IMR-90 (cell line): ENCODE results near the gene LARP4B. TPM values are rescaled to one million over a fixed set of nuclear protein-coding genes. Genes with fewer than 3 reads are reported as not detected.

Experiments used
- ATAC-seq: fragments of 200-7000 bp; cut with Tn5 transposase; 2 replicates; pipeline ENCODE4 v1.9.1; 2020; ENCODE audit warnings: low read depth, mild to moderate bottlenecking, moderate library complexity
- BruUV-seq: library from RNA; stranded (reverse); fragments of 400-500 nt; replicated peaks from 2 replicates; lab custom pipeline; 2021; lab: Mats Ljungman, UMichigan
- CTCF ChIA-PET: fragments of 300-600 bp; formaldehyde crosslinking; extraction: SDS; loops from one replicate; lab custom pipeline; 2021; ENCODE audit warnings: antibody characterized with exemption; lab: Yijun Ruan, JAX
- POLR2A ChIA-PET: fragments of 300-600 bp; sonication (Branson Sonifier 250); formaldehyde crosslinking; loops from one replicate; lab custom pipeline; 2022; ENCODE audit warnings: antibody characterized with exemption; ENCODE audit not compliant: unreplicated experiment; lab: Charles Lee
- DNase-seq: peaks from one replicate; pipeline ENCODE4 v3.0.0; 2013
- H2AFZ ChIP-seq: replicated peaks from 2 replicates; pipeline ENCODE3; 2013; ENCODE audit warnings: low read length, mild to moderate bottlenecking; ENCODE audit not compliant: poor library complexity
- H2AK5ac ChIP-seq: 2 replicates; pipeline ENCODE4 v1.6.1; 2013; ENCODE audit warnings: low read depth, low read length, inconsistent platforms
- H2AK9ac ChIP-seq: replicated peaks from 2 replicates; pipeline ENCODE3; 2013; ENCODE audit warnings: mild to moderate bottlenecking, low read depth, low read length, moderate library complexity; ENCODE audit not compliant: poor library complexity
- H2BK120ac ChIP-seq: 2 replicates; pipeline ENCODE4 v1.6.1; 2013; ENCODE audit warnings: low read depth, low read length, inconsistent platforms
- H2BK15ac ChIP-seq: 3 replicates; pipeline ENCODE4 v1.6.1; 2013; ENCODE audit warnings: low read depth, low read length, inconsistent platforms
- H2BK20ac ChIP-seq: 2 replicates; pipeline ENCODE4 v1.6.1; 2013; ENCODE audit warnings: low read depth, mild to moderate bottlenecking, inconsistent platforms, low read length, moderate library complexity
- H2BK5ac ChIP-seq: 2 replicates; pipeline ENCODE4 v1.6.1; 2013; ENCODE audit warnings: mild to moderate bottlenecking, low read depth, low read length, inconsistent platforms; ENCODE audit not compliant: poor library complexity, severe bottlenecking
- H3K14ac ChIP-seq: replicated peaks from 2 replicates; pipeline ENCODE4 v1.6.1; 2013; ENCODE audit warnings: low read depth, low read length, inconsistent platforms
- H3K18ac ChIP-seq: 2 replicates; pipeline ENCODE4 v1.6.1; 2013; ENCODE audit warnings: low read depth, low read length, control low read depth
- H3K23ac ChIP-seq: 2 replicates; pipeline ENCODE4 v1.6.1; 2013; ENCODE audit warnings: low read depth, low read length, inconsistent platforms
- H3K27ac ChIP-seq: 2 replicates; pipeline ENCODE4 v1.5.1; 2013; ENCODE audit warnings: mild to moderate bottlenecking, control low read depth, low read length; ENCODE audit not compliant: insufficient read depth
- H3K27me3 ChIP-seq: 2 replicates; pipeline ENCODE4 v1.6.1; 2013; ENCODE audit warnings: low read length; ENCODE audit not compliant: control insufficient read depth, insufficient read depth
- H3K36me3 ChIP-seq: 2 replicates; pipeline ENCODE4 v1.6.1; 2013; ENCODE audit warnings: low read length, mixed read lengths; ENCODE audit not compliant: control insufficient read depth, insufficient read depth
- H3K4ac ChIP-seq: 2 replicates; pipeline ENCODE4 v1.6.1; 2013; ENCODE audit warnings: low read depth, low read length, inconsistent platforms
- H3K4me1 ChIP-seq: 2 replicates; pipeline ENCODE4 v1.6.1; 2013; ENCODE audit warnings: low read length, mixed read lengths; ENCODE audit not compliant: control insufficient read depth, insufficient read depth
- H3K4me2 ChIP-seq: 2 replicates; pipeline ENCODE4 v1.6.1; 2013; ENCODE audit warnings: low read depth, mild to moderate bottlenecking, control low read depth, low read length, moderate library complexity
- H3K4me3 ChIP-seq: 2 replicates; pipeline ENCODE4 v1.5.1; 2013; ENCODE audit warnings: low read depth, mild to moderate bottlenecking, control low read depth, low read length, moderate library complexity; ENCODE audit not compliant: insufficient read depth
- H3K56ac ChIP-seq: 2 replicates; pipeline ENCODE4 v1.6.1; 2013; ENCODE audit warnings: low read length, inconsistent platforms; ENCODE audit not compliant: insufficient read depth; ENCODE audit errors: extremely low read depth
- H3K79me1 ChIP-seq, 2 experiments: 2 replicates each; pipeline ENCODE4 v1.6.1; 2013; ENCODE audit warnings: low read length in 2 of 2, inconsistent platforms in 1 of 2, low read depth in 1 of 2
- H3K9ac ChIP-seq: 2 replicates; pipeline ENCODE4 v1.6.1; 2013; ENCODE audit warnings: low read depth, low read length, control low read depth
- H3K9me1 ChIP-seq: 2 replicates; pipeline ENCODE4 v1.6.1; 2013; ENCODE audit warnings: low read length, inconsistent platforms; ENCODE audit not compliant: insufficient read depth
- H3K9me3 ChIP-seq: 2 replicates; pipeline ENCODE4 v1.6.1; 2013; ENCODE audit warnings: low read length; ENCODE audit not compliant: control insufficient read depth, insufficient read depth
- H4K20me1 ChIP-seq: 2 replicates; pipeline ENCODE4 v1.6.1; 2013; ENCODE audit warnings: low read length, inconsistent platforms; ENCODE audit not compliant: insufficient read depth
- H4K5ac ChIP-seq: 2 replicates; pipeline ENCODE4 v1.6.1; 2013; ENCODE audit warnings: mild to moderate bottlenecking, low read depth, low read length, control low read depth
- H4K8ac ChIP-seq, 2 experiments: 2 replicates each; pipeline ENCODE4 v1.6.1; 2013; ENCODE audit warnings: low read depth in 2 of 2, low read length in 2 of 2, control low read depth in 1 of 2, inconsistent platforms in 1 of 2
- H4K91ac ChIP-seq: 2 replicates; pipeline ENCODE4 v1.6.1; 2013; ENCODE audit warnings: low read depth, low read length, inconsistent platforms; ENCODE audit not compliant: insufficient read depth
- CTCF ChIP-seq: conservative IDR thresholded peaks from 2 replicates; pipeline ENCODE4 v1.5.1; 2012; ENCODE audit warnings: mild to moderate bottlenecking, low read depth, low read length, improper control_type of control experiment
- ELK1 ChIP-seq: fragments of 150-350 bp; IDR thresholded peaks from 2 replicates; pipeline ENCODE4 v1.6.1; 2016; ENCODE audit warnings: low read depth, mild to moderate bottlenecking, low read length, moderate library complexity, borderline replicate concordance
- MAFK ChIP-seq: IDR thresholded peaks from 2 replicates; pipeline ENCODE4 v1.6.1; 2012; ENCODE audit warnings: low read depth, low read length, improper control_type of control experiment
- MAZ ChIP-seq: IDR thresholded peaks from 2 replicates; pipeline ENCODE4 v1.6.1; 2012; ENCODE audit warnings: low read depth, mild to moderate bottlenecking, low read length, improper control_type of control experiment, moderate library complexity, borderline replicate concordance
- NFE2L2 ChIP-seq: fragments of 150-350 bp; IDR thresholded peaks from 2 replicates; pipeline ENCODE4 v1.6.1; 2016; ENCODE audit warnings: low read depth, mild to moderate bottlenecking, low read length
- RCOR1 ChIP-seq: IDR thresholded peaks from 2 replicates; pipeline ENCODE4 v1.6.1; 2012; ENCODE audit warnings: mild to moderate bottlenecking, low read length, improper control_type of control experiment; ENCODE audit not compliant: insufficient replicate concordance
- USF2 ChIP-seq: fragments of 150-350 bp; IDR thresholded peaks from 2 replicates; pipeline ENCODE4 v1.6.1; 2017; ENCODE audit warnings: mild to moderate bottlenecking, antibody characterized with exemption, low read length, low read depth
- WGBS, 2 experiments: methylation state at CpG; one replicate each; pipeline versions ENCODE4 v1.1.5 to v1.1.7; 2013; ENCODE audit warnings: missing lambda C conversion rate in 2 of 2; ENCODE audit not compliant: insufficient read length in 1 of 2; ENCODE audit errors: extremely low coverage in 2 of 2; 5-methylcytosine and 5-hydroxymethylcytosine counted together
- dilution Hi-C: fragments of 300-500 bp; cut with HindIII; formaldehyde crosslinking; loops from one replicate; pipeline ENCODE4 v1.14.3; 2018; ENCODE audit warnings: low sequenced_read_pairs; ENCODE audit not compliant: unreplicated experiment
- in situ Hi-C: fragments of 300-500 bp; cut with MboI; formaldehyde crosslinking; loops from 3 replicates; pipeline ENCODE4 v1.14.3; 2019; ENCODE audit warnings: low sequenced_read_pairs, inconsistent platforms, mixed read lengths
- intact Hi-C: fragments of 100-400 bp; cut with micrococcal nuclease; formaldehyde crosslinking; loops from 2 replicates; pipeline ENCODE4 v1.10.0; 2022
- polyA plus RNA-seq, 3 experiments: library from polyadenylated mRNA; depleted of rRNA; stranded (reverse); fragments of >200 nt; gene quantifications; 2 replicates each; pipeline ENCODE4 v1.2.3, GENCODE V29; 2012; ENCODE audit warnings: low replicate concordance in 1 of 3
- total RNA-seq: library from RNA; depleted of rRNA; stranded (reverse); fragments of >200 nt; gene quantifications from 2 replicates; pipeline ENCODE4 v1.2.3, GENCODE V29; 2012

Gene LARP4B
- total and polyA plus RNA-seq, 2 of the 4 experiments (the other 2 are of a cell fraction) = 24.3 to 25.5 TPM

GRCh38 chr10:966466-967235, 35.1 kb upstream of the LARP4B start:
- in situ Hi-C loops = no loop called here
- WGBS, 2 experiments = 81% methylated on average over 4 of the region's 20 CpGs; no CpG with 5 or more reads in 1 of the 2 experiments

More at GRCh38 chr10:966466-967235, 35.1 kb upstream of the LARP4B start:
- Histone ChIP-seq H3K36me3 (no peaks in the 10 kb centered on the region), H4K8ac (no peak overlapping the region), H3K9ac (no peak overlapping the region), H3K18ac (no peak overlapping the region), H2BK5ac (no peak overlapping the region), H4K91ac (no peak overlapping the region), H3K4me3 (no peak overlapping the region), H3K9me3 (no peaks in the 10 kb centered on the region), H4K5ac (no peak overlapping the region), H3K27me3 (peaks cover 2% of the 10 kb centered on the region; the same call in 1 of the 2 replicates), H3K4me2 (no peak overlapping the region), H3K56ac (no peak overlapping the region), H2AK9ac (no peak overlapping the region), H3K4me1 (peaks cover 9% of the 10 kb centered on the region), H4K20me1 (no peaks in the 10 kb centered on the region), H3K4ac (no peak overlapping the region), H3K23ac (no peak overlapping the region), H2AFZ (no peak overlapping the region), H2AK5ac (no peak overlapping the region), H2BK120ac (no peak overlapping the region), H2BK20ac (no peak overlapping the region), H3K14ac (no peak overlapping the region), H3K79me1 (no peaks in the 10 kb centered on the region), H2BK15ac (no peak overlapping the region), H3K9me1 (no peaks in the 10 kb centered on the region), H3K27ac (no peak overlapping the region)
- ChIA-PET POLR2A (no interaction called here), CTCF (no interaction called here)
- intact Hi-C loops = no loop called here
- DNase-seq (no peak), ATAC-seq (no peak)
- TF ChIP-seq ELK1 (no peak), MAZ (no peak), RCOR1 (no peak), CTCF (no peak), MAFK (no peak), USF2 (no peak), NFE2L2 (no peak)
- BruUV-seq = no TSS peak
- dilution Hi-C loops = no loop called here
